GM19023 (cell line): ENCODE measurements around the gene PRR36.

Experiments
- ATAC-seq: cut with Tn5 transposase; IDR thresholded peaks from one replicate; pipeline ENCODE4 v1.9.1; 2021; ENCODE audit warnings: mild to moderate bottlenecking, moderate library complexity; ENCODE audit not compliant: unreplicated experiment

The PRR36 gene

DNA sequence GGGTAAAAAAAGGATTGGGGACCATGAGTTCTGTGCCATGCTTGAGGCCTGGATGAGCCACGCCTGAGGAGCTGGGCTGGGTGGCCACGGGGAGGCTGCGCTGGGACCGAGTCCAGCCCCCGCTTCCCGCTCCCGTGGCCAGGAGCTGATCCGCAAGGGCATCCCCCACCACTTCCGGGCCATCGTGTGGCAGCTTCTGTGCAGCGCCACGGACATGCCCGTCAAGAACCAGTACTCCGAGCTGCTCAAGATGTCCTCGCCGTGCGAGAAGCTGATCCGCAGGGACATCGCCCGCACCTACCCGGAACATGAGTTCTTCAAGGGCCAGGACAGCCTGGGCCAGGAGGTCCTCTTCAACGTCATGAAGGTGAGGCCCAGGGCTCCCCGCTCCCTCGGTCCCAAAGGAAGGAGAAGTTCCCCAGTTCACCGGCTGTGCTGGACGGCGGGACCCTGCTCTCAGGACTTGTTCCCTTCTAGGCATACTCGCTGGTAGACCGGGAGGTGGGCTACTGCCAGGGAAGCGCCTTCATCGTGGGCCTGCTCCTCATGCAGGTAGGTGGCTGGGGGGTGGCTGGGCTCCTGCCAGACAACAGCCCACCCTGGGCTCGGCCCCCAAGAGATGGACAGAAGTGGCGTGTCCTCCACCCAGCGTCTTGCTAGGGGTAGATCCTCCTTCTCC, 25.3 kb downstream of the PRR36 start:
- no peak for ATAC-seq

DNA sequence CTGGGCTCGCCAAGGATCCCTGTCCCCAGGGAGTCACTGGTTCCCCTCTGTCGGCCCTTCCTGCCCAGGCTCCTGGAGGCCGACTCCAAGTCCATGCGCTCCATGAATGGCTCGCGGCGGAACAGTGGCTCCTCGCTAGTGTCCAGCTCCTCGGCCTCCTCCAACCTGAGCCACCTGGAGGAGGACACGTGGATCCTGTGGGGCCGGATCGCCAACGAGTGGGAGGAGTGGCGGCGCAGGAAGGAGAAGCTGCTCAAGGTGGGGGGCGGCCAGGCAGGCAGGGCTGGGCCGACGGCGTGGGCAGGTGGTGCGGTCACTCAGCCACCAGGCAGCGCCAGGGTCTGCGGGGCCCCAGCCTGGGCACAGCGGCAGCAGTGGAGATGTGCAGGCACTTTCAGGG, 26.5 kb downstream of the PRR36 start:
- ATAC-seq: no peak

DNA sequence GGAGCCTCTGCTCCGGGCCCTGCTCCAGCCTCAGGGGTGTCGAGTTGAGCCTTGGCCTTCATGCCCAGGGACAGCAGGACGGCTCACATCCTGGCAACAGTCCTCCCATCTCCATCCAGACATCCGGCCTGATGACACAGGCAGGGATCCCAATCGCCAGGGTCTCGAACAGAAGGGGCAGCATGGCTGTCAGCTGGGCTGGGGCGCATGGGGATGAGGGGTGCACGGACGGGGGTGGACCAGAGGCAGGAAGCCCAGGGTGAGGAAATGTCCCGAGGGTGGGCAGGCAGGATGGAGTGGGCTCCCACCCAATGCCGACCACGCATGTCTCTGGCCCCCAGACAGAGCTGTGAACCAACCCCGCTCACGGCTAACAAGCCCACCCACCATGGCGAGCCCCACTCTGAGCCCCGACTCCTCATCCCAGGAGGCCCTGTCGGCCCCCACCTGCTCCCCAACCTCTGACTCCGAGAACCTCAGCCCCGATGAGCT, 28.0 kb downstream of the PRR36 start:
- no peak for ATAC-seq

DNA sequence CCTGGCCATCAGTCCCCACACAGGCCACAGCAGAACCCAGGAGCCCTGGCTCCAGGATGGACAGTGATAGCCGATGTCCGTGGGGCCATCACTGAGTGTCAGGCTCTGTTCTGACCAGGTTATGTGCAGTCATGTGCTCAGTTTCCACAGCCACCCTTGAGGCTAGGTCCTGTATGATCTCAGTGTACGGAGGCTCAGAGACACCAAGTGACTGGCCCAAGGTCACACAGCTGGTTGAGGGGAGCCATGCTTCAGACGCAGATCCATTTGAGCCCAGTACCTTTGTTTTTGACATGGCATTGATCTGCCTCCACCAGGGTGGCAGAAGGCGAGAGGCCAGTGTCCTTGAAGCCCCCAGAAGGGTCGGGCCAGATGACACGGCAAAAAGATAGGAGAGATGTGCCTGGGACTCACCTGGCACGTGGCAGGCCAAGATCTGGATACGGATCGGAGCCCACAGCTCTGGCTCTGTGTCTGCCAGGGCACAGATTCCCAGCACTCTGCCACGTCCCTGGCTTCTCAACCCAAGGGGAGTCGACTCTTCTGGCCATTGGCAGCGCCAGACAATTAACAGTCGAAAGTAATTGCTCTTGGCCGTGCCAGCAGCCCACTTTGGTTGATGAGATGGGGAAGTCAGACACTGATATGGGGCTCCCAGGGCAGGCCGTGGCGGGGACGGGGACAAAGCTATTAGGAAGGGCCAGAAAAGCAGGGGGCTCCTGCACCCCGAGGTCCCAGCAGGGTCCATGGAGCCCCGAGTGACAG, 28.6 kb downstream of the PRR36 start:
- ATAC-seq: no peak

DNA sequence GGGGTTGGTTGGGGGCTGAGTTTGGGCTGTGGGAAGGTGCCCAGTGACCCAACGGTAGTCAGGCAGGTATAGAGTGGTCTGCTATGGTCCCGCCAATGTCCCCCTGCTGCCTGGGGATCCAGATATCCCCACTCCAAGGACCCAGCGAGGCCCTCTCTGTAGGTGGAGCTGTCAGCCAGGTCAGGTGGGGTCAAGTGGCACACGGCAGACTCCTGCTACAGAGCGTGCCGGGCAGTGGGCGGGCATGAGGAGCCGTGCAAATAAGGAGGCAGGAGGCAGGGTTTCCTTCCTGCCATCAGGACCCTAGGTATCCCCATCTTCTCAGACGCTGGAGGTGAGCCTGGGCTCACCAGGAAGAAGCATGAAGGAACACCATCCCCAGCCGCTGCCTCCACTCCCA, 29.2 kb downstream of the PRR36 start:
- ATAC-seq: no peak

DNA sequence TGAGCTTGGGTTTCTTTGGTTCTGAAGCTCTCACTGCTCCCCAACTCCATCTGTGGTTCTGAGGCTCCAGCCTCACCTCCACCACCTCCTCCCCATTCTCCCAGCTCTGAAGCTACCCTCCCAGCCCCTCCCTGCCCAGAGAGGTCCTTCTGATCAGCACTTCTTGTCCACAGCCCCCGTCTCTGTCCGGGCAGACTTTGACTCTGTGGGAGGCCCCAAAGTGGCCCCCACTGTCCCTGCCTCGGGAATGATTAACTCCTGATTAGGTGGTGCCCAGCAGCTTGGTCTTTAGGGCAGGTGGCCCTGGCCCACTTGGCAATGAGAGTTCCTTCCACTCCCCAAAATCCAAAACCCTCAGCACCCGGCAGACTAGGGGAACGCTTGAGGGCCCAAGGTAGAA, 29.8 kb downstream of the PRR36 start:
- ATAC-seq: no peak

DNA sequence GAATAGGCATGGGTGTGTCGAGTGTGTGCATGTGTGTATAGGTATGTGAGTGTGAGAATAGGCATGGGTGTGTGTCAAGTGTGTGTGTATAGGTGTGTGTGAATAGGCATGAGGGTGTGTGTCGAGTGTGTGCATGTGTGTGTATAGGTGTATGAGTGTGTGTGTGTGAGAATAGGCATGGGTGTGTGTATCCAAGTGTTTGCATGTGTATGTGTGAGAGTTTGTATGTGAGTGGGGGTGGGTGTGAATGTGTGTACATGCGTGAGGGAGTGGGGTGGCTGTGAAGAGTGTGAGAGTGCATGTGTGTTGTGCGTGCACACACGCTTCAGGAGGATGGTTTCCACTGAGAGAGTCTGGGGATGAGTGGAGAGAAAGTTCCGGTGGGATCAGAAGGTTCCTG, 30.7 kb downstream of the PRR36 start:
- ATAC-seq: no peak

DNA sequence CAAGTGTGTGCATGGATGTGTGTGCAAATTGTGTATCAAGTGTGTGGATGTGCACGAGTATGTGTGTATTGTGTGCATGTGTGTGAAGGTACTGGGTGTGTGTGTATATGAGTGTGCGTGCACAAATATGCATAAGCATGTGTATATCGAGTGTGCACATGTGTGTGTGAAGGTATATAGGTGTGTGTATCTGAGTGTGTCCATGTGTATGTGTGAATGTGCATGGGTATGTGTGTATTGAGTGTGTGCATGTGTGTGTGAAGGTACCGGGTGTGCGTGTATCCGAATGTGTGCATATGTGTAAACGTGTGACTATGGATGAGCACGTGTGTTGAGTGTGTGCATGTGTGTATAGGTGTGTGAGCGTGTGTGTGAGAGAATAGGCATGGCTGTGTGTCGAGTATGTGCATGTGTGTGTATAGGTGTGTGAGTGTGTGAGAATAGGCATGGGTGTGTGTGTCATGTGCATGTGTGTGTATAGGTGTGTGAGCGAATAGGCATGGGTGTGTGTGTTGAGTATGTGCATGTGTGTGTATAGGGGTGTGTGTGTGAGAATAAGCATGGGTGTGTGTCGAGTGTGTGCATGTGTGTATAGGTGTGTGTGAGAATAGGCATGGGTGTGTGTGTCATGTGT, 31.4 kb downstream of the PRR36 start:
- ATAC-seq: no peak

DNA sequence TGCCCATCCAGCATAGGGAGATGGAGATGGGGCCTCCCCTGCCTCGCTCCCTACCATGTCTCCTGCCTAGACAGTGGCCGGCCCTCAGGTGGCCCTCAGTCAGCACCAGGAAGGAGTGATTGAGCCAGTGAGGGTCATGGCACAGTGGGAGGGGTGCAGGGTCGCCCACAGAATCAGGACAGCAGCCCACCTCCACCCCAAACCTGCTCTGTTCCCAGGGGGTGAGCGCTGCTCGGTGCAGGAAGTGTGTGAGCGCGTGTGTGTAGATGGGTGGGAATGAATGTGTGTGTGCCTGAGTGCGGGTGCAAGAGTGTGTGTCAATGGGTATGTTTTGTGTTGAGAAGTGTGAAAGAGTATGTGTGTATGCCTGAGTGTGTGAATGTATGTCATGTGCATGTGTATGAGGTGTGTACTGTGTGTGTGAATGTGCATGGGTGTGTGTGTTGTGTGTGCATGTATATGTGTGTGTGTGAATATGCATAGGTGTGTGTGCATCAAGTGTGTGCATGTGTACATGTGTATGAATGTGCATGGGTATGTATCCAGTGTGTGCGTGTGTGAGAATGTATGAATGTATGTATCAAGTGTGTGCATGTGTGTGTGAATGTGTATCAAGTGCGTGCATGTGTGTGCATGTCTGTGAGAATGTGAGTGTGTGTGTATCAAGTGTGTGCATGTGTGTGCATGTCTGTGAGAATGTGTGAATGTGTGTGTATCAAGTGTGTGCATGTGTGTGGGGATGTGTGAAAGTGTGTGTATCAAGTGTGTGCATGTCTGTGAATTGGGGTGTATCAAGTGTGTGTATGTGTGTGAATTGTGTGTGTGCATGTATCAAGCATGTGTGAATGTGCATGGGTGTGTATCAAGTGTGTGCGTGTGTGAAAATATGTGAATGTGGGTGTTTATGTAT, 32.2 kb downstream of the PRR36 start:
- ATAC-seq: no peak

DNA sequence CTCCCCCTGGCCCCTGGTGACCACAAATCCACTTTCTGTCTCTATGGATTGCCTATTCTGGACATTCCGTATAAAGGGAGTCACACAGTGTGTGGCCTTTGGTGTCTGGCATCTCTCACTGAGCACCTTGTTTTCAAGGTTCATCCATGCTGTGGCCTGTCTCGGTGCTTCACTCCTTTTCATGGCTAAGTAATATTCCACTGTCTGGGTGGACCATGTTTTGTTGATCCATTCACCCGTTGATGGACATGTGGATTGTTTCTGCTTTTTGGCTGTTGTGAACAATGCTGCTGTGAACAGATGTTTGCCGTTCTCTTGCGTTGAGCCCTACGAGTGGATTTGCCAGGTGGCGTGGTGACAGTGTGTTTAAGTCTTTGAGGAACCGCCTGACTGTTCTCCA, 33.6 kb downstream of the PRR36 start:
- no peak for ATAC-seq

DNA sequence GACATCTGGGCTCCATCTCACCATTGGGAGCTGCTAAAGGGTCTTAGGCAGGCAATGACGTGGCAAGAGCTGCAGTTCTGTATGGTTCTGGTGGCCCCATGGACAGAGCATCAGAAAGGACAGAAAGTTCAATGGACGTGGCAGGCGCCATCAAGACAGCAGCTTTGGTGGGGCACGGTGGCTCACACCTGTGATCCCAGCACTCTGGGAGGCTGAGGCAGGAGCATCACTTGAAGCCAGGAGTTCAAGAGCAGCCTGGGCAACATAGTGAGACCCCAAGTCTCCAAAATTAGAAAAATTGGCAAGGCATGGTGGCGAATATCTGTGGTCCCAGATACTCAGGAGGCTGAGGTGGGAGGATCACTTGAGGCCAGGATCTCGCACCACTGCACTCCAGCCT, 34.7 kb downstream of the PRR36 start:
- no peak for ATAC-seq

DNA sequence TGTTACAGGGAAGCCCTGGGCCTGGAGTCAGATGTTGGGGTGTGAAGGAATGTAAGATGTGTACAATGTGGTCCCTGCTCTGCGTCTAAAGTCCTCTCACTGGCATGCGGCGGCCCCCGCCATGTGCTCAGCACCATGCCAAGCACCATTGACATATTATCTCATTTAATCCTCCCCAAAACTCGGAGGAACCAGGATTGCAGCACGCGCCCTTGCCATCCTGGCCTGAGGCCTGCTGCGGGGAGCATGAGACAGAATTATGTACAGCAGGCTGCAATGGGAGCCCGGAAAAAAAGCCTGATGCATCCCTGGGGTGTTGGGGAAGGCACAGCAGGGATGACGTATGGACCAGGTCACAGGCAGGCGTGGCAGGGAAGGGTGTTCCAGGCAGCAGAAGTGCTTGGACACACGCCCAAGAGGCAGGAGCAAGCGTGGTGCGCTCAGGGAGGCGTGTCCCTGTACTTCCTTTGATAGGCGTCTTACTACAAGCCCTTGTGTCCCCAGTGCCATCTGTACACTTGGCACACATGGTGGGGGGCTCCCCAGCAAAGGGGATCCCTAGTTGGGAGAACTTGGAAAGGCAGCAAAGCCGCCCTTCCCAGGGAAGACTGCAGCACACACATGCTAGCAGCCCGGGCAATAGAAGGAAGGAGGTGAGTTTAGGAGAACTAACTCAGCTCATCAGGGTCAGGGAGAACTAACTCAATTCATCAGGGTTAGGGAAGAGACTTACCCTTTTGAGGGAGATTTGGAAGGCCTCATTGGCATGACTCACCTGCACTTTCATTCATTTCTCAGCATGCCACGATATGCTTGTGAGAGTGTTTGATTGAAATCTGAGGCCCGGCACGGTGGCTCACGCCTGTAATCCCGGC, 40.7 kb downstream of the PRR36 start:
- ATAC-seq: no peak

DNA sequence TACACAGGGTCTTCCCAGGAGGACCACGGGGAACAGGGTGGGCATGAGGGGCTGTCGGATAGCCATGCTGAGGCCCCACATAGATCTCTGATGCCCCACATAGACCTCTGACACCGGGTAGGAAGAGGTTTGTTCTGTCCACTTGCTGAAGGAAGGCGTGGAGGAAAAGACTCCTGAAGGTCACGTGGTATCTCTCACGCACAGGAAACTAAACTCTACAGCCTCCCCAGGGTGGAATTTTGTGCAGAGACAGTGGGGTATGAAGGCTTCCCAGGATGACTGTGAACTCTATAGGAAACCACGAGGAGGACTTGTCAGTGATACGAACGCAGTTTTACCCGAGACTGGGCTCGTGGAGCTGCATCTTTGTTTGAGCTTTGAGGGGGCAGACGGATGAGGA, 41.4 kb downstream of the PRR36 start:
- no peak for ATAC-seq

DNA sequence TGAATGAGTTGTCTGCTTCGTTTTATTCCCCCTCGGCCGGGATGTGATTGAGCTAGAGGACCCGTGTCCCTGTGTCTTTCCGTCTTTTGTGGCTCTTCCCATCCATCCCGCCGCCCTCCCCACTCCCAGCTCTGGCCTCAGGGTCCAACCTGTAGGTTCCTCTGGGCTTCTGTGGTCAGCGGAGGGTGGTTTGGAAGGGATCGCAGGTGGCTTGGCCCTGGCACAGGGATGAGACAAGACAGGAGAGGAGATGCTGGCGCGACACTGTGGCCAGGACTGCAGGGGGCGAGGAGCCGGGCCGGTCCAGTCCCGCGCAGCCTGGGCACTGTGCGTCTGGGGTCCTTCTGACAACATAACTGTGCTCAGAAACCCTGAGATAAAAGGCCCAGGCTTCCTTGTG, 42.2 kb downstream of the PRR36 start:
- no peak for ATAC-seq

DNA sequence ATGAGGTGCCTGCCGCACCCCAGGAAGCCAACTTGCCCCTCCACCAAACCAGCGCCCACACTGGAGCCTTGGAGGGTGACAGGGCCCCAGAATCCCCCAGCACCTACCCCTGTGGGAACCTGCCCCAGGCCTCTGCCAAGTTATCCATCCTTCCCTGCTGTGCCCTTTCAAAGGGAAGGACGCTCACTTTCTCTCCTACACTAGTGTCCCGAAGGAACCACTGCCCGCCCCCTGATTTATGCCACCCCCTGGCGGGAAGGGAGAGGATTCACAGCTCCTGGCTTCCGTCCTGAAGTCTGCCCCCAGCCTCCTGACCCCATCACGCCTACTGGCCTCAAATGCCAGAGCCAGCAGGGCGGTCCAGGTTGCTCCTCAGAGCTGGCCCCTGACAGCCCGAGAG, 42.7 kb downstream of the PRR36 start:
- ATAC-seq: no peak

DNA sequence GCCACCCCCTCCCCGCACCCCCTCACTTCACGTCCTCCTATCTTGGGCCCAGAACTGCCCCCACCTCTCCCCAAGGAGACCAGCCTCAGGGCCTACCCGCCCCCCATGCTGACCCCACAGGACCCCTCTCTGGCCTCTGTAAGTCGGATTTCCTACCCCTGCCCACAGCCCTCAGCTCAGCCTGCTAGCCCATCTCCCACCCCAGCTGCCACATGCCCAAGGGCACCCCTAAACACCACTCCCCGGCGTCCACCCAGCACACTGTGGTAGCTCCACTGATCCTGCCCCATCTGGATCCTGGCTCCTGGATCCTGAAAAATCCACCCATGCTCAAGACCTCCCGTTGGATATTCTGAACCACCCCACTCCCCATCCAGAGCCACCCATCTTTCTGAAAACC, 43.4 kb downstream of the PRR36 start:
- ATAC-seq: no peak

DNA sequence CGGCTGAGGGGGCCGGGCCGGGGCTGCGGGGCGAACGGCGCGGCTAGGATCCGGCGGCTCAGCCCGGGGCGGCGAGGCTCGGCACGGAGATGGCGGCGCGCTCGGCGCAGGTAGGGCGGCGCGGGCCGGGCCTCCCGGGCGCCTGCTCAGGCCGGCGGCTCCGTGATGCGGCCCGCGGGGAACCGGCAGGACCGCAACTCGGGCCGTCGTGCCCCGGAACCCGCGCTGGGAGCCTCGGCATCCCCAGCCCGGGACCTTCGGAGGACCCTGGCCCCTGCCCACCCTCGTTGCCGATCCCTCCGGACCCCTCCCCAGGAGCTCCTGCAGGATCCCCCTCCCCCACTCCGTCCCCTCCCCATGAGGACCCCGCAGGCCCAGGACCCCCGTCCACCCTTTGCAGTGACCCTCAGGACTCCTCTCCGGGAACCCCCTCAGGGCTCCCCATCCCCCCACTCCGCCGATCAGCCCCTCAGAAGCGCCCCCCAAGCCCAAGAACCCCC, 43.9 kb downstream of the PRR36 start:
- ATAC-seq: no peak

DNA sequence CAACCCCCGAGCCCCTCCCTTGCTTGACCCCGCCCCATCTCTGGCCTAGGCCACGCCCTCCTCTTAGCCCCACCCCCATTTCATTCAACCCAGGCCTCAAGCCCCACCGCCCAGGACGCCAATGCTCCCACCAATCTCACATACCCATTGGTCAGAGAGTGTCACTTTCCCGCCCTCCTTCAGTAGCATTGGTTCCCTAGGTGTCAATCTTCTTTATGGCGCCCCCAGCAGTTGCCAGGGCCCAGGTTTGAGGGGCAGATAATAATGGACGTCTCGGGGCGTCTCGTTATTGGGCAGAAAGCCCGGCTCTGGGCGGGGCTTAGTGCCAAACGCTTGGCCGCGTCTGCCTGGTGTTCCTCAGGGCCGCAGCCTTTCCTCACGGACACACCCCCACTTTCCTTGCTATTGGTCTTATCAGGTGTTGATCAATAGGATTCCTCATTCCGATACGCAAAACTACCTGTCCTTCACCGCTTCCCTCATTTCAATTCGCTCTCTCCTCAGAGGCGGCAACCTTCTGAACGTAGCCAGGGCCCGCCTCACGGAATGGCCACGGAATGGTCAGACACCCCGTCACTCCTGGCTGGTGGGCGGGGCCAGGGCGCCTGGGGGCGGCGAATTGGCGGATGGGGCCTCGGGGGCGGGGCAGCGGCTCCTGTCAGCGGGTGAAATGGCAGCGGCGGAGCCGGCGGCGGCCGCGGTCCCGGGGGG, 44.5 kb downstream of the PRR36 start, which contains the start of gene EVI5L:
Gene EVI5L, plus strand, starts transcription at position 658 of the 711 bp plus-strand sequence. CDS start 16,325 bp downstream, outside the sequence.
- ATAC-seq: peak; percentile 87

DNA sequence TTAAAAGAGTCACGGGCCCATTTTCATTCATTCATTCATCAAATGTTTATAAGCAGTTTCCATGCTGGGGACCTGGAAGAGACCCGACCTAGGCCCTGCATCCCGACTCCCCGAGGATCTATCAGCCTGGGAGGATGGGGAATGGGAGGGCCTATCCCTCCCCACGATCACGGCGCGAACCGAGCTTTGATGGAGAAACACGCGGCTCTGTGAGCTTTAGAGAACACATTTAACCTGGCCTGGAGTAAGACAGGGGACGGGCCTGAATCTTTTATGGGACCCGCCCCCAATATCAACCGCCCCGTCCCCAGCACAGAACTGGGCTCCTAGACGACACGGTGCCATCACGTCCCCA, 45.0 kb downstream of the PRR36 start:
- no peak for ATAC-seq
